ENCODE measurements around the gene ZNF521.
A peak's percentile ranks its signal among the peaks of the same experiment; 100 is the strongest.

ZNF521 gene

GRCh38 chr18:25075331-25075730, 276.6 kb downstream of the ZNF521 start:
- DNase-seq = peak in 1 of 42 donors; percentile 38
- intact Hi-C loops (cut with DNase I) = no loop called here

- DNase-seq = no peak
- intact Hi-C loops (cut with DNase I) = no loop called here
Measured at GRCh38 chr18:25074925-25075324, 277.0 kb downstream of the ZNF521 start.

GRCh38 chr18:25072205-25072604, 279.8 kb downstream of the ZNF521 start:
- DNase-seq = no peak
- intact Hi-C loops (cut with DNase I) = no loop called here

GRCh38 chr18:25067275-25068025, 284.5 kb downstream of the ZNF521 start:
- DNase-seq = no peak
- intact Hi-C loops (cut with DNase I) = no loop called here

- intact Hi-C loops (cut with DNase I) = no loop called here
- DNase-seq = no peak
Measured at GRCh38 chr18:25066516-25066915, 285.4 kb downstream of the ZNF521 start.

GRCh38 chr18:25062720-25063119, 289.2 kb downstream of the ZNF521 start:
- DNase-seq = no peak
- intact Hi-C loops (cut with DNase I) = no loop called here

- intact Hi-C loops (cut with DNase I) = no loop called here
- no peak for DNase-seq
Measured at GRCh38 chr18:25061395-25061794, 290.6 kb downstream of the ZNF521 start.

- peak in 40 of 42 donors; percentile 22 to 79 (median 56) for DNase-seq
Measured at GRCh38 chr18:25058521-25058920, 293.4 kb downstream of the ZNF521 start.

GRCh38 chr18:25057491-25058050, 294.4 kb downstream of the ZNF521 start:
- intact Hi-C loops (cut with DNase I) = no loop called here
- DNase-seq = no peak

More at GRCh38 chr18:25058521-25058920, 293.4 kb downstream of the ZNF521 start:
- intact Hi-C loops (cut with DNase I) = no loop called here

- peak in 1 of 42 donors; percentile 8 for DNase-seq
- intact Hi-C loops (cut with DNase I) = no loop called here
Measured at GRCh38 chr18:25056429-25056828, 295.5 kb downstream of the ZNF521 start.

- no peak for DNase-seq
- intact Hi-C loops (cut with DNase I) = no loop called here
Measured at GRCh38 chr18:25055076-25055475, 296.9 kb downstream of the ZNF521 start.

- intact Hi-C loops (cut with DNase I) = no loop called here
- no peak for DNase-seq
Measured at GRCh38 chr18:25053466-25053865, 298.5 kb downstream of the ZNF521 start.

- no peak for DNase-seq
- intact Hi-C loops (cut with DNase I) = no loop called here
Measured at GRCh38 chr18:25052511-25052921, 299.4 kb downstream of the ZNF521 start.

GRCh38 chr18:25050605-25051004, 301.4 kb downstream of the ZNF521 start:
- DNase-seq = no peak
- intact Hi-C loops (cut with DNase I) = no loop called here

- intact Hi-C loops (cut with DNase I) = no loop called here
Measured at GRCh38 chr18:25047983-25048382, 304.0 kb downstream of the ZNF521 start.

GRCh38 chr18:25047421-25047820, 304.5 kb downstream of the ZNF521 start:
- no peak for DNase-seq
- intact Hi-C loops (cut with DNase I) = no loop called here

More at GRCh38 chr18:25047983-25048382, 304.0 kb downstream of the ZNF521 start:
- DNase-seq = no peak

- intact Hi-C loops (cut with DNase I) = no loop called here
- DNase-seq = no peak
Measured at GRCh38 chr18:25044694-25045093, 307.3 kb downstream of the ZNF521 start.

- DNase-seq = no peak
- intact Hi-C loops (cut with DNase I) = no loop called here
Measured at GRCh38 chr18:25043104-25043503, 308.9 kb downstream of the ZNF521 start.

- intact Hi-C loops (cut with DNase I) = no loop called here
- no peak for DNase-seq
Measured at GRCh38 chr18:25042641-25043051, 309.3 kb downstream of the ZNF521 start.

- no peak for DNase-seq
- intact Hi-C loops (cut with DNase I) = no loop called here
Measured at GRCh38 chr18:25039781-25040180, 312.2 kb downstream of the ZNF521 start.

GRCh38 chr18:25038261-25038660, 313.7 kb downstream of the ZNF521 start:
- DNase-seq = no peak
- intact Hi-C loops (cut with DNase I) = no loop called here
